Suprapubic skin (tissue), 3 donors: Measurements from ENCODE around the gene CARD10.

Source experiments
- CTCF ChIP-seq, 2 donors: fragments of 200-600 bp in 1 of 2; fragments of 450-650 bp in 1 of 2; sonication (generic) in 1 of 2; IDR thresholded peaks; one replicate each; pipeline ENCODE4 v1.5.1; 2016 to 2019; ENCODE audit warnings: antibody characterized with exemption in 2 of 2, mild to moderate bottlenecking in 1 of 2, moderate library complexity in 1 of 2
- POLR2AphosphoS5 ChIP-seq, 3 donors: sonication (generic); formaldehyde crosslinking; IDR thresholded peaks; one replicate each; pipeline ENCODE4 v1.6.1; 2017; ENCODE audit warnings: antibody characterized with exemption in 3 of 3

GRCh38 chr22:37453696-37454095, 65.5 kb downstream of the CARD10 start:
- TF ChIP-seq CTCF (IDR thresholded peaks at IDR 0.05) (no peak), POLR2AphosphoS5 (IDR thresholded peaks at IDR 0.05) (no peak)
